ENCODE results near the gene NUP58.

DNA sequence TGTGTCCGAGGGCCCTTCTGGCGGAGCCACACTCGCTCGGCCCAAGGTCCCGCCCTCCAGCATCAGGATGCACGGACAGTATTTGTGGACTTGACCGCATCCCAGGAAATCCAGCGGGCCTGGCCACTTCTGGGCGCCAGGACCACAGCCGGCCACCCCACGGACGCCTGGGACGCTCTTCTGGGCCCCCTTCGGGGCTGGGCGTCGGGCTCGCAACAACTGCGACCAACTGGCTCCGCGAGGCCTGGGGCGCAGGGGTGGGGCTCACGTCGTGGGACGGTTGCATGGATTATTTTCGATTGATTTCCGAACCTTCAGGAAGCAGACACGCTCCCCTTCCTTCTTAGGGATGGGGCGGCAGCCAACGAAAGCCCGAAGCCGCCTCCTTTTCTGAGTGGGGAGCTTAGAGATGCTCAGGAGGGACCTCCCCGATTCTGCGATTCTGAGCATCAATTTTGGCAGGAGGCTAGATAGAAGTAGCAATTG is 521 bp upstream of the NUP58 start:
- TF ChIP-seq, protein P1, sequence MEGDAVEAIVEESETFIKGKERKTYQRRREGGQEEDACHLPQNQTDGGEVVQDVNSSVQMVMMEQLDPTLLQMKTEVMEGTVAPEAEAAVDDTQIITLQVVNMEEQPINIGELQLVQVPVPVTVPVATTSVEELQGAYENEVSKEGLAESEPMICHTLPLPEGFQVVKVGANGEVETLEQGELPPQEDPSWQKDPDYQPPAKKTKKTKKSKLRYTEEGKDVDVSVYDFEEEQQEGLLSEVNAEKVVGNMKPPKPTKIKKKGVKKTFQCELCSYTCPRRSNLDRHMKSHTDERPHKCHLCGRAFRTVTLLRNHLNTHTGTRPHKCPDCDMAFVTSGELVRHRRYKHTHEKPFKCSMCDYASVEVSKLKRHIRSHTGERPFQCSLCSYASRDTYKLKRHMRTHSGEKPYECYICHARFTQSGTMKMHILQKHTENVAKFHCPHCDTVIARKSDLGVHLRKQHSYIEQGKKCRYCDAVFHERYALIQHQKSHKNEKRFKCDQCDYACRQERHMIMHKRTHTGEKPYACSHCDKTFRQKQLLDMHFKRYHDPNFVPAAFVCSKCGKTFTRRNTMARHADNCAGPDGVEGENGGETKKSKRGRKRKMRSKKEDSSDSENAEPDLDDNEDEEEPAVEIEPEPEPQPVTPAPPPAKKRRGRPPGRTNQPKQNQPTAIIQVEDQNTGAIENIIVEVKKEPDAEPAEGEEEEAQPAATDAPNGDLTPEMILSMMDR (conservative IDR thresholded peaks at IDR 0.05; ENCODE audit: low read depth, low read length) = no peak
- TF ChIP-seq EZH2 (IDR thresholded peaks at IDR 0.05; ENCODE audit: borderline replicate concordance, low read depth, low read length, poor library complexity, severe bottlenecking) = no peak
